ENCODE data around the gene C3orf52.

The C3orf52 gene

DNA sequence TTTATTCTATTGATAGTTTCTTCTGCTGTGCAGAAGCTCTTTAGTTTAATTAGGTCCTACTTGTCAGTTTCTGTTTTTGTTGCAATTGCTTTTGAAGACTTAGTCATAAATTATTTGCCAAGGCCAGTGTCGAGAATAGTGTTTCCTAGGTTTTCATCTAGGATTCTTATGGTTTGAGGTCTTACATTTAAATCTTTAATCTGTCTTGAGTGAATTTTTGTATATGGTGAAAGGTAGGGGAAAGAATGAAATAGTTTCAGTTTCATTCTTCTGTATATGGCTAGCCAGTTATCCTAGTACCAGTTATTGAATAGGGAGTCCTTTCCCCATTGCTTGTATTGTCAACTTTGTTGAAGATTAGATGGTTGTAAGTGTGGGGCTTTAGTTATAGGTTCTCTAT, 57.5 kb downstream of the C3orf52 start:
- no peak overlapping the region for H3K4me3 ChIP-seq (ENCODE audit: low read depth, low read length)
- TF ChIP-seq, protein P1, sequence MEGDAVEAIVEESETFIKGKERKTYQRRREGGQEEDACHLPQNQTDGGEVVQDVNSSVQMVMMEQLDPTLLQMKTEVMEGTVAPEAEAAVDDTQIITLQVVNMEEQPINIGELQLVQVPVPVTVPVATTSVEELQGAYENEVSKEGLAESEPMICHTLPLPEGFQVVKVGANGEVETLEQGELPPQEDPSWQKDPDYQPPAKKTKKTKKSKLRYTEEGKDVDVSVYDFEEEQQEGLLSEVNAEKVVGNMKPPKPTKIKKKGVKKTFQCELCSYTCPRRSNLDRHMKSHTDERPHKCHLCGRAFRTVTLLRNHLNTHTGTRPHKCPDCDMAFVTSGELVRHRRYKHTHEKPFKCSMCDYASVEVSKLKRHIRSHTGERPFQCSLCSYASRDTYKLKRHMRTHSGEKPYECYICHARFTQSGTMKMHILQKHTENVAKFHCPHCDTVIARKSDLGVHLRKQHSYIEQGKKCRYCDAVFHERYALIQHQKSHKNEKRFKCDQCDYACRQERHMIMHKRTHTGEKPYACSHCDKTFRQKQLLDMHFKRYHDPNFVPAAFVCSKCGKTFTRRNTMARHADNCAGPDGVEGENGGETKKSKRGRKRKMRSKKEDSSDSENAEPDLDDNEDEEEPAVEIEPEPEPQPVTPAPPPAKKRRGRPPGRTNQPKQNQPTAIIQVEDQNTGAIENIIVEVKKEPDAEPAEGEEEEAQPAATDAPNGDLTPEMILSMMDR (conservative IDR thresholded peaks at IDR 0.05; ENCODE audit: low read depth, low read length), result no peak
- DNase-seq (ENCODE audit: low read depth), result no peak

DNA sequence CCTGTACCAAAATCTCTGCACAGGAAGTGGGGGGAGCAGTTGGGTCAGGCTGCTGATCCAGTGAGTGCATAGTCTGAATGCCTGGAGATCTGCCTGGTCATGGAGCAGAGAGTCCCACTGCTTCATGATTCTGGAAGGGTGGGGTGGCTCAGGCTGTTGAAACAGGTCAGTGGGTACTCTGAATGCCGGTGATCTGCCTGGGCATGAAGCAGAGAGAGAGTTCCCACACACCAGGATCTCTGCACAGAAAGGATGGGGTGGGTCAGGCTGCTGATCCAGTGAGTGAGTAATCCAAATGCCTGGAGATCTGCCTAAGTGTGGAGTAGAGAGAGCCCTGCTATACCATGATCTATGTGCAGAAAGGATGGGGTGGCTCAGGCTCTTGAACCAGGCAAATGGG, 62.9 kb downstream of the C3orf52 start:
- H3K4me3 ChIP-seq (ENCODE audit: low read depth, low read length), result no peak overlapping the region
- TF ChIP-seq, protein P1 (conservative IDR thresholded peaks at IDR 0.05; ENCODE audit: low read depth, low read length), result no peak
- no peak for DNase-seq (ENCODE audit: low read depth)

GRCh38 chr3:112167758-112168157, 81.6 kb downstream of the C3orf52 start:
- no peak overlapping the region for H3K4me3 ChIP-seq (ENCODE audit: low read depth, low read length)
- no peak for DNase-seq (ENCODE audit: low read depth)
- TF ChIP-seq, protein P1 (conservative IDR thresholded peaks at IDR 0.05; ENCODE audit: low read depth, low read length), result no peak

All from choroid plexus epithelial cell (primary cell).